ENCODE results near the gene AGMAT. TPM values are rescaled to one million over a fixed set of nuclear protein-coding genes. Genes with fewer than 3 reads are reported as not detected.

Gene AGMAT
- polyA plus RNA-seq, 3 donors: not detected

DNA sequence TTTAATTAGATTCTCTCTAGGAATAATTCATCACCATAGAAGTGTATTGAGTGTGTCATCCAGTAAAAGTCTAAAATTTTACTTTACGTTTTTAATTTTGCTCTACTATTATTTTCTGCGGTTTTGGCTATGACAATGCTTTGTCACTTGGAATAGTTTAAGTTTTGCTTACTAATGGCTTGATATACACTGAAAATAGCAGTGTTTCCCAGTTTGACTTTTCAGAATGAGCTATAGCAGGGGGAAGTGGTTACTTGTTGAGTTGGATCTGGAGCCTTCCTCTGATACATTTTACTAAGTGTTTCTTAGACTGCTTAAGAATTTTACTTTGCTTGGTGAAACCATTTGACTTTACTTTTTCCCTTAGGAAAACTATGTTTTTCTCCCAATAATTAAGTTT is 53.2 kb downstream of the AGMAT start:
- no peak overlapping the region for H3K4me2 ChIP-seq (replicated peaks; ENCODE audit: extremely low read depth, low read length, poor library complexity, severe bottlenecking)
- no peak overlapping the region for H2AFZ ChIP-seq (ENCODE audit: insufficient read depth, low read depth, low read length, poor library complexity, severe bottlenecking)
- intact Hi-C loops (cut with micrococcal nuclease): no loop called here
- peaks cover 24% of the 10 kb centered on the region for H3K4me1 Mint-ChIP-seq
- H4K20me1 ChIP-seq (ENCODE audit: insufficient read depth, low read length): no peaks in the 10 kb centered on the region
- H3K9ac ChIP-seq (ENCODE audit: insufficient read depth, low read length, poor library complexity, severe bottlenecking): no peak overlapping the region
- H3K9me3 Mint-ChIP-seq: peaks cover 0 to under 1% (median 0%) of the 10 kb centered on the region in 7 donors
- H3K9me3 ChIP-seq (replicated peaks in 1 of 2; ENCODE audit: control insufficient read depth in 1 of 2, insufficient read depth in 1 of 2, low read length in 2 of 2): no peaks in the 10 kb centered on the region
- peaks cover 33 to 36% of the 10 kb centered on the region in 2 donors for H3K36me3 Mint-ChIP-seq
- peaks cover 16% of the 10 kb centered on the region for H3K79me2 ChIP-seq (ENCODE audit: insufficient read depth, low read length)
- H3K27ac ChIP-seq (ENCODE audit: low read depth in 1 of 2, low read length in 2 of 2): peak overlapping the region in 1 of 2 donors; percentile 37
- H3K27me3 ChIP-seq (ENCODE audit: control insufficient read depth in 2 of 2, insufficient read depth in 2 of 2, low read length in 2 of 2): no peaks in the 10 kb centered on the region
- H3K4me3 ChIP-seq (replicated peaks in 1 of 3; ENCODE audit: low read depth in 2 of 3, low read length in 3 of 3): no peak overlapping the region
- H3K4me1 ChIP-seq (ENCODE audit: control insufficient read depth in 1 of 2, insufficient read depth in 2 of 2, low read length in 2 of 2): peaks cover 13 to 28% of the 10 kb centered on the region in 2 donors
- peak overlapping the region in 3 of 7 donors; percentile 25 to 60 (median 58) for H3K27ac Mint-ChIP-seq
- TF ChIP-seq, protein P1, sequence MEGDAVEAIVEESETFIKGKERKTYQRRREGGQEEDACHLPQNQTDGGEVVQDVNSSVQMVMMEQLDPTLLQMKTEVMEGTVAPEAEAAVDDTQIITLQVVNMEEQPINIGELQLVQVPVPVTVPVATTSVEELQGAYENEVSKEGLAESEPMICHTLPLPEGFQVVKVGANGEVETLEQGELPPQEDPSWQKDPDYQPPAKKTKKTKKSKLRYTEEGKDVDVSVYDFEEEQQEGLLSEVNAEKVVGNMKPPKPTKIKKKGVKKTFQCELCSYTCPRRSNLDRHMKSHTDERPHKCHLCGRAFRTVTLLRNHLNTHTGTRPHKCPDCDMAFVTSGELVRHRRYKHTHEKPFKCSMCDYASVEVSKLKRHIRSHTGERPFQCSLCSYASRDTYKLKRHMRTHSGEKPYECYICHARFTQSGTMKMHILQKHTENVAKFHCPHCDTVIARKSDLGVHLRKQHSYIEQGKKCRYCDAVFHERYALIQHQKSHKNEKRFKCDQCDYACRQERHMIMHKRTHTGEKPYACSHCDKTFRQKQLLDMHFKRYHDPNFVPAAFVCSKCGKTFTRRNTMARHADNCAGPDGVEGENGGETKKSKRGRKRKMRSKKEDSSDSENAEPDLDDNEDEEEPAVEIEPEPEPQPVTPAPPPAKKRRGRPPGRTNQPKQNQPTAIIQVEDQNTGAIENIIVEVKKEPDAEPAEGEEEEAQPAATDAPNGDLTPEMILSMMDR (IDR thresholded peaks at IDR 0.05): no peak
- H3K36me3 ChIP-seq (replicated peaks in 1 of 2; ENCODE audit: control insufficient read depth in 1 of 2, insufficient read depth in 2 of 2, low read length in 2 of 2): peaks cover 13 to 44% of the 10 kb centered on the region in 2 donors
- no peaks in the 10 kb centered on the region for H3K27me3 Mint-ChIP-seq (ENCODE audit: low read depth in 3 of 3)
- no peak overlapping the region for H3K4me3 Mint-ChIP-seq
- WGBS (ENCODE audit: insufficient coverage): no CpG with 5 or more reads among the region's 2 CpGs
- DNase-seq: no peak

DNA sequence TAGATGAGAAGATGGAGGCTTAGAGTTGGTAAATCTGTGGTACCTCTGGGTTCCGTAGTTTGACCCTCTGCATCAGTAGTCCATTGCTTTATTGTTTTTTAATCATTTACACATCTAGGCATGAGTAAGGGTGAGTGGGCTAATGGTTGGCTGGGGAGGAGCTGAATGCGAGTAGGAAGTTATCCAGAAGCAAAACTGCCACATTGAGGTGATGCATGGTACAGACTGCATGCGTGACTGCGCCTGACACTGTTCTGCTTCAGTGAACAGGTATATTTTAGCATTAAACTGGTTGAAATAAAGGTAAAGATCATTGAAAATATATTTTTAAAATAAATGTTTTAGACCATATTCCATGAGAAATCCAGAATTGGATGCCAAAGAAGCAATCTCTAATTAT is 53.8 kb downstream of the AGMAT start:
- H3K36me3 ChIP-seq (replicated peaks in 1 of 2; ENCODE audit: control insufficient read depth in 1 of 2, insufficient read depth in 2 of 2, low read length in 2 of 2): peaks cover 9 to 37% of the 10 kb centered on the region in 2 donors
- H3K9me3 Mint-ChIP-seq: peaks cover 0 to 1% (median 0%) of the 10 kb centered on the region in 7 donors
- H3K36me3 Mint-ChIP-seq: peaks cover 28 to 29% of the 10 kb centered on the region in 2 donors
- intact Hi-C loops (cut with micrococcal nuclease): no loop called here
- DNase-seq: no peak
- H3K9me3 ChIP-seq (replicated peaks in 1 of 2; ENCODE audit: control insufficient read depth in 1 of 2, insufficient read depth in 1 of 2, low read length in 2 of 2): no peaks in the 10 kb centered on the region
- H3K4me2 ChIP-seq (replicated peaks; ENCODE audit: extremely low read depth, low read length, poor library complexity, severe bottlenecking): no peak overlapping the region
- no peak overlapping the region for H2AFZ ChIP-seq (ENCODE audit: insufficient read depth, low read depth, low read length, poor library complexity, severe bottlenecking)
- H4K20me1 ChIP-seq (ENCODE audit: insufficient read depth, low read length): no peaks in the 10 kb centered on the region
- H3K27ac Mint-ChIP-seq: no peak overlapping the region
- peaks cover 28% of the 10 kb centered on the region for H3K4me1 Mint-ChIP-seq
- no peak overlapping the region for H3K9ac ChIP-seq (ENCODE audit: insufficient read depth, low read length, poor library complexity, severe bottlenecking)
- no peak overlapping the region for H3K4me3 ChIP-seq (replicated peaks in 1 of 3; ENCODE audit: low read depth in 2 of 3, low read length in 3 of 3)
- H3K27me3 Mint-ChIP-seq (ENCODE audit: low read depth in 3 of 3): no peaks in the 10 kb centered on the region
- H3K79me2 ChIP-seq (ENCODE audit: insufficient read depth, low read length): peaks cover 16% of the 10 kb centered on the region
- TF ChIP-seq, protein P1 (IDR thresholded peaks at IDR 0.05): no peak
- H3K4me3 Mint-ChIP-seq: no peak overlapping the region
- WGBS (ENCODE audit: insufficient coverage): 100% methylated on average over 1 of the region's 4 CpGs
- no peak overlapping the region for H3K27ac ChIP-seq (ENCODE audit: low read depth in 1 of 2, low read length in 2 of 2)
- H3K27me3 ChIP-seq (ENCODE audit: control insufficient read depth in 2 of 2, insufficient read depth in 2 of 2, low read length in 2 of 2): no peaks in the 10 kb centered on the region
- H3K4me1 ChIP-seq (ENCODE audit: control insufficient read depth in 1 of 2, insufficient read depth in 2 of 2, low read length in 2 of 2): peaks cover 17 to 33% of the 10 kb centered on the region in 2 donors

All from CD14-positive monocyte (primary cell).